CD4-positive, alpha-beta T cell treated with Interleukin-21 for 1 hour (primary cell): ENCODE measurements around the gene EFCAB11.
"Not testable (repeated sequence)": the region's sequence is repeated elsewhere in the genome, so short reads cannot be mapped to it uniquely, and the experiment has no call there.

Experiments used
- DNase-seq: peaks from one replicate; pipeline ENCODE4 v3.0.0-alpha.2; 2020

The EFCAB11 gene

DNA sequence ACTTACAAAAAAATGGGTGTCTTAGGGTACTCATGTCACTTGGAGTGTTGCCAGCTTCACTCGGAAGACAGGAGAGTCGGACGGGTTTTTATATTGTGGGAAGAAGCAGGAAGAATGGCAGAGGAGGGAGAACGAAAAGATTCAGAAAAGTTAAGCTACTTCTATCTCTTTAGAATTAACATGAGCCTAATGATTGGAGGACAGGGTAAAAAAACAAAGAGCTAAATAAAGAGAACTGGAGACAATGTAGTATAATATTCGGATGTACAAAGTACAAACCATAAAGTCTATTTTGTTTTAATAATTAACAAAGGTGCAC is 43.9 kb downstream of the EFCAB11 start:
- DNase-seq: no peak

- DNase-seq: no peak
Observed at GRCh38 chr14:89909586-89909985, 44.9 kb downstream of the EFCAB11 start.

DNA sequence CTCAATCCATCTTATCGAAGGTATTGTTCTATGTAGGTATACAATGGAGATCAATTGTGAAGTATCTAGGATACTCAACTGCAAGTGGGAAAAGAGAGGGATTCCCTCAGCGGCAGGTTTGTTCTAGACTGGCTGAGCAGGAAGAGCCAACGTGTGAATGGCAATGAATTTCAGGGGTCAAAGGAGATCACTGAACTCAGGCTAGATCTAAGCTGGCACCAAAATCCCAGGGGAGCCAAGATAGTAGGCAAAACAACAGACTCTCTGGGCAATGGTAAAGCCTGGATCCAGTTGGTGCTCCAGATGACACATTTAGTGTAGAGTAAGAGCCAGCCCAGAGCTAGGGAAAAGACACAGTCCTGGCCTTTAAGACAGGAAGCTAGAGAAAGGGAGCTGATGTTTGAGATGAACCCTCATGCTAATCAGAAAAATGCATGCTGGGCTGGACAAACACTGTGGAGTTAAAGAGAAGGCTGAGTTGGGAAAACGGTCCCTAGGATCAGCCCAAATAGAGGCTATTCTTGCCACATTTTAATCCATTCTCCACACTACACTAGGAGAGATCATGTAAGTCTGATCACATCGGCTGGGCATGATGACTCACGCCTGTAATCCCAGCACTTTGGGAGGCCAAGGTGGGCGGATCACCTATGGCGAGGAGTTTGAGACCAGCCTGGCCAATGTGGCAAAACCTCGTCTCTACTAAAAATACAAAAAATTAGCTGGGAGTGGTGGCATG is 45.6 kb downstream of the EFCAB11 start:
- DNase-seq: no peak

GRCh38 chr14:89907655-89908054 is 46.9 kb downstream of the EFCAB11 start:
- no peak for DNase-seq

- DNase-seq: no peak
Observed at GRCh38 chr14:89906000-89906399, 48.5 kb downstream of the EFCAB11 start.

DNA sequence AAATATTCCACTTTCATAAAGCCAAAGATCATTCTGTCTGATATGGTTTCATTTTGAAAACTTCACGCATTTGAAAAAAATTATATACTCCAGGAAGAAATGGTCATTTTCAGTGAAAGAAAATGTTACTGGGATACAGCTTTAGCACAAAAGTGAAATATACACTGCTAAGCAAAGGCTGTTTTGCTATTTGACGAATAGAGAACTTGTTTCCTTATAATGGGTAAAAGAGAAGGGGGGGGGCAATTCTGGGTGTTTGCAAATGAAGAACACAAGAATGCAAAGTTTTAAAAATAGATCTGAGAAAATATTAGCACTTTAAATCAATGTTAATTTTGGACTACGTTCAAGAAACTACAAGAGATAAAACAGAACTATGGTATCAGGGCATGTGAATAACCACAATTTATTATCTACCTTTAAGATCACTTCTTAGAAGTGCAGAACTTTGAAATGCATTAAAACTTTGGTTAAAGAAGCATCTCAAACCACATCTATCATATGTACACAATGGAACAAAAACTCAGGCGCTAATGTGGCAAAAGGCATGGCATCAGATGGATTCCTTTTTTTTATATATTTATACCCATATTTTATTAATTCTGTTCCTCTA is 51.1 kb downstream of the EFCAB11 start:
- DNase-seq: peak; percentile 24

DNA sequence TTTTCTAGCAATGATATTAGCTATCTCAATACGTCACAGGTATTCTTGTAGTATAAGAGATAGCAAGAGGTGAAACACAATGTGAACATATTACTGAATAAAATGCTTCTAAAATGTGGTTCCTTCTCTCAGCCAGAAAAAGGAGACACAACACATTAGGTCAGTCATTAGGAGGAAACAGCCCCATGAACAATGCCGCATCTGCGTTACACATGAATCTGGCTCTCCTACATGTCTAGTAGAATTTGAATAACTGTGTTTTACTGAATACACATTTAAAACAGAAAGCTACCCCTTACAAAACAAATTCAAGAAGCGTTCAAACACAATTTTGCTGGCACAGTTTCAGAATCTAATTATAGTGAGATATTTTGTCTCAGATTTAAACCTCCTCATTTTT is 51.6 kb downstream of the EFCAB11 start:
- DNase-seq: no peak

GRCh38 chr14:89900802-89901201 is 53.7 kb downstream of the EFCAB11 start:
- no peak for DNase-seq

DNA sequence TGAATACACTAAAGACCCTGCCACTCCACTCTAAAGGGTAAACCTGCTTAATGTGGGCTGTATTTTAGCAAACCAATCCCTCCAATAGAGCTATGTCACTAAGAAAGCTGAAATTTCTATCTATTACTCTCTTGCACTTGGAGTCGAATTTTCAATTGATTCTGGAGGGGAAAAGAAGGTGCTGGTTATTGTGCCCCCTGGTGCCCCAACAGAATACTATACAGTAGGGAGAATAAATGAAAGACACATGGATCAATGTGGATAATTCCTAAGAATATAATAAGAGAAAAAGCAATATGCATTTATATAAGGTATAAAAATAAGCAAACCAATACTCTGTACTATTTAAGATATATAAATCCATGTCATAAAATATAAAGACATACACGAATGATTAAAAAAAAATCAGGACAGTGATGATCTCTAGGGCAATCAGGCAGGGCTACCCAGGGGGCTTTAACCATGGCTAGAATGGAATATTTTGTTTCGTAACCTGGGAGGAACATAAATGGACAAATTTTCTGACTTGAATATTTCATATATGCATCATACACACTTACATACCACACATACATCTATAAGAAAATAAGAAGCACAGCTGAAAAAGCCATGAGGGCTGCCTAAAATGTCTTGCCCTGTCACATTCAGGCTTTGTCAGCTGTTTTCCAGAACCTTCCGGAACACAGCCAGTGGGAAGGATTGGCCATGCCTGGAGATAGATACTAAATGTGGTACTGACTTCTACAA is 54.4 kb downstream of the EFCAB11 start:
- DNase-seq: peak; percentile 26

DNA sequence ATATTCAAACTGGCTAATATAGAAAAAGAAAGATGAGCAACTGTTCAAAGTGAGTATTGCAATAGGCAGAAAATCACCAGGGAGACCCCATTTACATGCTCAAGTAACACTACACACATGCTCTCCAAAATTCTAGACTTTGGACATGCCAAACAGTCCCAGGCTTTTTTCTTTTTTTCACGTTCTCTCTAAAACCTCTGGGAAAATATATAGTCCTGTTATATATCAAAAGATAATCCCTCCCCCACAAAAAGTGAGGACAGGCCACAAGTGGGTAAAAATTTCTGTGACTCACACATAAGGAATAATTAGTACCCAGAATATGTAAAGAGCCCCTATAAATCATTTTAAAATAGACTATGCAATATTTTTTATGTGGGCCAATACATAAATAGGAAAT is 55.2 kb downstream of the EFCAB11 start:
- no peak for DNase-seq

DNA sequence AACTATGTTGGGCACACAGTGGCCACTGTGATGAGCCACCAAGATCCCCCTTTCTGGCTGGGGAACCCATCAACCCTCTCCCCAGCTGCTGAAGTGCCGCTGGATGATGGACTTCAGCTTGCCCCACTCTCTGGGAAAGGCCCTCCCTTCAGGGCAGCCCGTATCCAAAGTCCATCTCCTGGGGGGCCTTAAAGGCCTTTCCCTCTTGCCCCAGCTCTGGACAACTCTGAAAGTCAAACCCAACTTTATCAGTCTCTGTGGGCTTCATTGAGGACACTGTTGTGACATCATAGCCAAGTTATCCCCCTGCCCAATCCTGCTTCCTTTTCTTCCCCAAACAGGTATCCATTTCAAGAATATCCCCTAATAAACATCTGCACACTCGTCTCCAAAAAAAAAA is 61.1 kb downstream of the EFCAB11 start:
- not testable (repeated sequence) for DNase-seq

DNA sequence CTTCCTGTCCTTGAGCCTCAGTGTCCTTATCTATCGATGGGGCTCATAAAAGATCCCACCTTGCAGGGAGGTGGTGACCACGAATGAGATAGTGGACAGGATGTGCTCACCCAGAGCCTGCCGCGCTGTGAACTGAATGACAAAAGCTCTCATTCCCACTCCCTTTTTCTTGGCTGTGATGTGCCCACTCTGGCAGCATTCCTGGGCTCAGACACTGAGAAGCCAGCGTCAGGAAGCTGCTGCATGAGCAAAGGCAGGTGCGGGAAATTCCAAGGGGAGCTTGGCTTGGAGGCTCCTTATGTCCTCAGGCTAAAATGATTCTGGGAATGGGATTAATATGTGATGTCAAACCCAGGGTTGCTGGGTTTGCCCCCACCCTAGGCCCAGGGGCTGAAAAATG is 61.6 kb downstream of the EFCAB11 start:
- no peak for DNase-seq

GRCh38 chr14:89891721-89892120 is 62.8 kb downstream of the EFCAB11 start:
- not testable (repeated sequence) for DNase-seq

DNA sequence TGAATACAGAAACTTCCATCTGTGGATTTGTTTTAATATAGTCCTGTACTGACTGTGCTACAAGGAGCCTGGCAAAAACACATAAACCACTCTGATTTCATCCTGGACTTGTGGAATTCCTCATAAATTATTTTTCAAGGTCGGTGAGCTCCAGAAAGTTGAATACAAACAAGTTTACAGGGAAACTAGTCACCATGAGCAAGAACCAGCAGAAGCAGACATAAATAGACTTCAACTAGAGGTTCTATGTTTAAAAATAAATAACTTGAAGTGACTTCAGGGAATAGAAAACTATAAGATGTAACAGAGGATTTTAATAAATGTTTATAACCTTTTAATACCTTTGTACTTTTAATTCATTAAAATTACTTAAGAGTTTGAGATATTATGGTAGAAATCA is 63.5 kb downstream of the EFCAB11 start:
- no peak for DNase-seq

GRCh38 chr14:89890589-89890988 is 63.9 kb downstream of the EFCAB11 start:
- no peak for DNase-seq

DNA sequence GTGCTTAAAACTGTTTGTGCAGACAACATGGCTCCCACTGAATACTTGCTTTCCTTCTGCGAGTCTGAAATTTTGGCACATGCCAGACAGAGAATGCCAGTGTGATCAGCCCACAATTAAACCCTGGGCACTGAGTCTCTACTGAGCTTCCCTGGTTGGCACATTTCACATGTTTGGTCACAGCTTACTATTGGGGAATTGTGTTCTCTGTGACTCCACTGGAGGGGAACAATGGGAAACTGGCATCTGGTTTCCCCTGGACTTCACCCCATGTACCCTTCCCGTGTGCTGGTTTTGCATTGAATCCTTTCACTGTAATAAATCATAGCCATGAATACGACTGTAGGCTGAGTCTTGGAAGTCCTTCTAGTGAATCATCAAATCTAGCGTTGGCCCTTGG is 64.9 kb downstream of the EFCAB11 start:
- DNase-seq: no peak

- DNase-seq: no peak
Observed at GRCh38 chr14:89884761-89885160, 69.8 kb downstream of the EFCAB11 start.

DNA sequence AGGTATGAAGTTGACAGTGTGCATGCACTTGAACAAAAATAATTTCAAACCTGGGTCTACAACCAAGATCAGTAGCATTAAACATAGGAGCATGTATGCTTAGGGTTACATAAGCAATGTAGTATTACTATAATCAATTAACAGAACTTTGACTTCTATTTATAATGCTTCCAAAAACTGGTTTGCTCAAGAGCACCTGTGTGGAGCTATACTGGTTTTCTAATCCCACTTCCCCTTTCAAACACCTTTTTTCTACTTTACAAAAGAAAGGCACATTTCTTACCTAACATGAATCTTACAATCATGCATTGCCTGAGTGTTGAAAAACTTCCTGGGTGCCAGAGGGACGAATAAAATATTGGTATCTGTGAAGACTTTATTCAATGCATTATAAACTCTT is 72.7 kb downstream of the EFCAB11 start:
- no peak for DNase-seq

- DNase-seq: not testable (repeated sequence)
Observed at GRCh38 chr14:89874091-89874490, 80.4 kb downstream of the EFCAB11 start.

GRCh38 chr14:89870316-89870715 is 84.2 kb downstream of the EFCAB11 start:
- no peak for DNase-seq

- DNase-seq: no peak
Observed at GRCh38 chr14:89869606-89870005, 84.9 kb downstream of the EFCAB11 start.

GRCh38 chr14:89866458-89866857 is 88.1 kb downstream of the EFCAB11 start:
- no peak for DNase-seq

- DNase-seq: no peak
Observed at GRCh38 chr14:89865153-89865552, 89.4 kb downstream of the EFCAB11 start.

DNA sequence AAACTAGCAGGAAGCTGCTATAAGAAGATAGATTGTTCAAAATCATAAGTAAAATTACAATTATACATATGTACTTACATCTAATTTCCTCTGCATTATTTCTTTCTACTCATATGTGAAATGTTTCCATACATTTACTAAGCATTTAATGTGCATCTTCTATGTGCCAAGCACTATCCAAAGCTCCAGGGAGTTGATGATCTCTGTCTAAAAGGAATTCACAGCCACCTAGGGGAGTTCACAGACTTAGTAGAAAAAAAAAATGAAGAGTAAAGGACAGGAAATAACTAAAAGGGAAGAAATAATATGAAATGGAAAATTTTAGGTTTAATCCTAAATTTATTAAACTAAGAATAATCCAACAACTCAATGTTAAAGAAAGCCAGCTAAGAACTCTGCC is 91.7 kb downstream of the EFCAB11 start:
- DNase-seq: no peak
